H9 (cell line): ENCODE data around the gene FGF6. TPM values are rescaled to one million over a fixed set of nuclear protein-coding genes. Genes with fewer than 3 reads are reported as not detected.

ENCODE experiments used
- DNase-seq: peaks from one replicate; pipeline ENCODE4 v3.0.0-alpha.2; 2017
- H2AFZ ChIP-seq: one replicate; pipeline ENCODE4 v1.6.1; 2013; ENCODE audit warnings: mild to moderate bottlenecking, low read length, control low read depth, moderate library complexity
- H2AK5ac ChIP-seq: 2 replicates; pipeline ENCODE4 v1.6.1; 2013; ENCODE audit warnings: low read length, control low read depth, mixed read lengths; ENCODE audit not compliant: insufficient read length
- H2BK120ac ChIP-seq: one replicate; pipeline ENCODE4 v1.6.1; 2013; ENCODE audit warnings: low read depth, mild to moderate bottlenecking, low read length, control low read depth, inconsistent platforms; ENCODE audit not compliant: poor library complexity, severe bottlenecking
- H2BK12ac ChIP-seq: 2 replicates; pipeline ENCODE4 v1.6.1; 2013; ENCODE audit warnings: low read length, control low read depth, mixed read lengths, low read depth; ENCODE audit not compliant: insufficient read length
- H2BK15ac ChIP-seq: 2 replicates; pipeline ENCODE4 v1.6.1; 2013; ENCODE audit warnings: low read depth, low read length, control low read depth
- H2BK20ac ChIP-seq: one replicate; pipeline ENCODE4 v1.6.1; 2013; ENCODE audit warnings: low read depth, mild to moderate bottlenecking, low read length, control low read depth, inconsistent platforms; ENCODE audit not compliant: poor library complexity, severe bottlenecking
- H2BK5ac ChIP-seq: 2 replicates; pipeline ENCODE4 v1.6.1; 2013; ENCODE audit warnings: low read length, control low read depth, mixed read lengths; ENCODE audit not compliant: insufficient read length
- H3K14ac ChIP-seq: 2 replicates; pipeline ENCODE4 v1.6.1; 2013; ENCODE audit warnings: low read length, control low read depth; ENCODE audit not compliant: insufficient read depth
- H3K18ac ChIP-seq: 2 replicates; pipeline ENCODE4 v1.6.1; 2013; ENCODE audit warnings: low read depth, mild to moderate bottlenecking, mixed read lengths, low read length, control low read depth; ENCODE audit not compliant: insufficient read length
- H3K23ac ChIP-seq: 2 replicates; pipeline ENCODE4 v1.6.1; 2013; ENCODE audit warnings: low read length, control low read depth, mixed read lengths, low read depth; ENCODE audit not compliant: insufficient read length
- H3K23me2 ChIP-seq: 2 replicates; pipeline ENCODE4 v1.6.1; 2013; ENCODE audit warnings: low read depth, mild to moderate bottlenecking, mixed read lengths, low read length, control low read depth; ENCODE audit not compliant: insufficient read length, poor library complexity, severe bottlenecking
- H3K27ac ChIP-seq: 2 replicates; pipeline ENCODE4 v1.5.1; 2013; ENCODE audit warnings: low read length, control low read depth, mixed read lengths, low read depth; ENCODE audit not compliant: insufficient read length
- H3K27me3 ChIP-seq: 2 replicates; pipeline ENCODE4 v1.6.1; 2013; ENCODE audit warnings: low read length, control low read depth, inconsistent platforms; ENCODE audit not compliant: insufficient read depth
- H3K4ac ChIP-seq: 2 replicates; pipeline ENCODE4 v1.6.1; 2013; ENCODE audit warnings: low read depth, mild to moderate bottlenecking, control low read depth, inconsistent platforms, low read length, moderate library complexity
- H3K4me1 ChIP-seq: 2 replicates; pipeline ENCODE4 v1.6.1; 2013; ENCODE audit warnings: low read length, control low read depth, inconsistent platforms; ENCODE audit not compliant: insufficient read depth
- H3K4me2 ChIP-seq: 2 replicates; pipeline ENCODE4 v1.6.1; 2013; ENCODE audit warnings: low read length, control low read depth, mixed read lengths; ENCODE audit not compliant: insufficient read length, insufficient read depth
- H3K56ac ChIP-seq: 2 replicates; pipeline ENCODE4 v1.6.1; 2013; ENCODE audit warnings: low read depth, mild to moderate bottlenecking, mixed read lengths, low read length, control low read depth; ENCODE audit not compliant: insufficient read length
- H3K79me1 ChIP-seq: 2 replicates; pipeline ENCODE4 v1.6.1; 2013; ENCODE audit warnings: low read depth, mild to moderate bottlenecking, moderate library complexity, low read length, control low read depth, inconsistent platforms; ENCODE audit not compliant: insufficient read depth, poor library complexity, severe bottlenecking
- H3K79me2 ChIP-seq: 2 replicates; pipeline ENCODE4 v1.6.1; 2013; ENCODE audit warnings: low read length, control low read depth, inconsistent platforms; ENCODE audit not compliant: insufficient read depth
- H3K9ac ChIP-seq: 2 replicates; pipeline ENCODE4 v1.6.1; 2013; ENCODE audit warnings: low read length, control low read depth, mixed read lengths; ENCODE audit not compliant: insufficient read length; ENCODE audit errors: extremely low read depth
- H3K9me3 ChIP-seq: one replicate; pipeline ENCODE4 v1.6.1; 2013; ENCODE audit warnings: low read depth, low read length, inconsistent platforms; ENCODE audit not compliant: control insufficient read depth
- H3T11ph ChIP-seq: one replicate; pipeline ENCODE4 v1.6.1; 2013; ENCODE audit warnings: mild to moderate bottlenecking, low read length, control low read depth, inconsistent platforms
- H4K20me1 ChIP-seq: one replicate; pipeline ENCODE4 v1.6.1; 2013; ENCODE audit not compliant: control insufficient read depth, insufficient read length, insufficient read depth
- H4K5ac ChIP-seq: 2 replicates; pipeline ENCODE4 v1.6.1; 2013; ENCODE audit warnings: low read depth, mild to moderate bottlenecking, mixed read lengths, low read length, control low read depth; ENCODE audit not compliant: insufficient read length
- H4K8ac ChIP-seq: replicated peaks from 2 replicates; pipeline ENCODE4 v1.6.1; 2013; ENCODE audit warnings: low read length, control low read depth, mixed read lengths, low read depth; ENCODE audit not compliant: insufficient read length
- H4K91ac ChIP-seq: 2 replicates; pipeline ENCODE4 v1.6.1; 2013; ENCODE audit warnings: low read depth, mild to moderate bottlenecking, moderate library complexity, mixed read lengths, low read length, control low read depth; ENCODE audit not compliant: insufficient read length
- H3K27ac Mint-ChIP-seq, 3 experiments: 2 replicates in 2 of 3; 3 replicates in 1 of 3; pipeline ENCODE4 v1.8.0; 2020 to 2021; ENCODE audit warnings: mixed read lengths in 3 of 3, mild to moderate bottlenecking in 1 of 3, moderate library complexity in 1 of 3
- H3K27me3 Mint-ChIP-seq: 2 replicates; pipeline ENCODE4 v1.8.0; 2021; ENCODE audit warnings: low read depth, mild to moderate bottlenecking, moderate library complexity, mixed read lengths
- H3K36me3 Mint-ChIP-seq, 3 experiments: 2 replicates in 2 of 3; 3 replicates in 1 of 3; pipeline ENCODE4 v1.8.0; 2020 to 2021; ENCODE audit warnings: low read depth in 3 of 3, mixed read lengths in 3 of 3; ENCODE audit not compliant: insufficient read depth in 1 of 3
- H3K4me1 Mint-ChIP-seq, 2 experiments: 2 replicates each; pipeline ENCODE4 v1.8.0; 2020; ENCODE audit warnings: mixed read lengths in 2 of 2
- H3K4me3 Mint-ChIP-seq, 2 experiments: 2 replicates in 1 of 2; 3 replicates in 1 of 2; pipeline ENCODE4 v1.8.0; 2020 to 2021; ENCODE audit warnings: mild to moderate bottlenecking in 2 of 2, mixed read lengths in 2 of 2, moderate library complexity in 1 of 2
- H3K9me3 Mint-ChIP-seq, 2 experiments: 2 replicates in 1 of 2; 3 replicates in 1 of 2; pipeline ENCODE4 v1.8.0; 2020; ENCODE audit warnings: mild to moderate bottlenecking in 2 of 2, mixed read lengths in 2 of 2, moderate library complexity in 1 of 2
- WGBS: extraction: QIAGEN DNeasy Blood & Tissue Kit; methylation state at CpG from one replicate; pipeline ENCODE4 v1.1.7; 2013; ENCODE audit warnings: missing lambda C conversion rate, low lambda C conversion rate, mixed read lengths; ENCODE audit not compliant: insufficient read length; ENCODE audit errors: extremely low coverage; 5-methylcytosine and 5-hydroxymethylcytosine counted together
- total RNA-seq: library from RNA; stranded (reverse); gene quantifications from 2 replicates; pipeline ENCODE4 v1.2.1, GENCODE V29; 2021
- TF ChIP-seq, protein P1 (sequence below): fragments of 200-600 bp; sonication (generic); conservative IDR thresholded peaks from 3 replicates; pipeline ENCODE4 v1.8.0; 2021; ENCODE audit warnings: antibody characterized with exemption, mild to moderate bottlenecking

Gene FGF6
- total RNA-seq, 1 experiment from 2014 or later = not detected

DNA sequence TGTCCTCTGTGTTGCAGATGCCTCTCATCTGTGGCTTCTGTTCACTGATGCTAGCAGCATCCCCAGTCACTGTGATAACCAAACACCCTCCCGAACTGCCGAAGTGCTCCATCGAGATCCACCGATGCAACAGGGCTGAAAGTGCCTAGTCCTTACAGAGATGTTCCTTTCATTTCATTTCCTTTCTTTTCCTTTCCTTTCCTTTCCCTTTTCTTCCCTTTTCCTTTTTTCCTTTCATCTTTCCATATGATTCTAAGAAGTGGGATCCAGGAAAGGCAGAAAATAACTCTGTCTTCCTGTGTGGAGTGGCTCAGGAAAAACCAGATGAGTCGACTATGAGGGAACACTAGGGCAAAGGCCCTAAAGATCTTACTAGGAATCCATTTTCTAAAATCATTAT is 26.7 kb downstream of the FGF6 start:
- H3K4me3 Mint-ChIP-seq = no peak overlapping the region
- no peak overlapping the region for H4K91ac ChIP-seq
- no peaks in the 10 kb centered on the region for H3K9me3 ChIP-seq
- no peak overlapping the region for H2AK5ac ChIP-seq
- H3K23ac ChIP-seq = no peak overlapping the region
- H4K20me1 ChIP-seq = peaks cover 2% of the 10 kb centered on the region
- H4K8ac ChIP-seq = no peak overlapping the region
- H2BK120ac ChIP-seq = no peak overlapping the region
- H3K27ac ChIP-seq = no peak overlapping the region
- no peaks in the 10 kb centered on the region for H3K27me3 ChIP-seq
- H2BK12ac ChIP-seq = no peak overlapping the region
- no peaks in the 10 kb centered on the region for H3K23me2 ChIP-seq
- peaks cover 5 to 11% of the 10 kb centered on the region in 2 experiments for H3K4me1 Mint-ChIP-seq
- H3K36me3 Mint-ChIP-seq = no peaks in the 10 kb centered on the region
- H3K27ac Mint-ChIP-seq = no peak overlapping the region
- H2BK20ac ChIP-seq = no peak overlapping the region
- H2BK5ac ChIP-seq = no peak overlapping the region
- H3K79me1 ChIP-seq = no peaks in the 10 kb centered on the region
- H3K4me2 ChIP-seq = no peak overlapping the region
- H3K4ac ChIP-seq = no peak overlapping the region
- H3K79me2 ChIP-seq = no peaks in the 10 kb centered on the region
- H3K18ac ChIP-seq = no peak overlapping the region
- no peak overlapping the region for H2BK15ac ChIP-seq
- TF ChIP-seq, protein P1, sequence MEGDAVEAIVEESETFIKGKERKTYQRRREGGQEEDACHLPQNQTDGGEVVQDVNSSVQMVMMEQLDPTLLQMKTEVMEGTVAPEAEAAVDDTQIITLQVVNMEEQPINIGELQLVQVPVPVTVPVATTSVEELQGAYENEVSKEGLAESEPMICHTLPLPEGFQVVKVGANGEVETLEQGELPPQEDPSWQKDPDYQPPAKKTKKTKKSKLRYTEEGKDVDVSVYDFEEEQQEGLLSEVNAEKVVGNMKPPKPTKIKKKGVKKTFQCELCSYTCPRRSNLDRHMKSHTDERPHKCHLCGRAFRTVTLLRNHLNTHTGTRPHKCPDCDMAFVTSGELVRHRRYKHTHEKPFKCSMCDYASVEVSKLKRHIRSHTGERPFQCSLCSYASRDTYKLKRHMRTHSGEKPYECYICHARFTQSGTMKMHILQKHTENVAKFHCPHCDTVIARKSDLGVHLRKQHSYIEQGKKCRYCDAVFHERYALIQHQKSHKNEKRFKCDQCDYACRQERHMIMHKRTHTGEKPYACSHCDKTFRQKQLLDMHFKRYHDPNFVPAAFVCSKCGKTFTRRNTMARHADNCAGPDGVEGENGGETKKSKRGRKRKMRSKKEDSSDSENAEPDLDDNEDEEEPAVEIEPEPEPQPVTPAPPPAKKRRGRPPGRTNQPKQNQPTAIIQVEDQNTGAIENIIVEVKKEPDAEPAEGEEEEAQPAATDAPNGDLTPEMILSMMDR = no peak
- no CpG with 5 or more reads among the region's 5 CpGs for WGBS
- no peak for DNase-seq
- H4K5ac ChIP-seq = no peak overlapping the region
- no peak overlapping the region for H3K9ac ChIP-seq
- no peak overlapping the region for H3T11ph ChIP-seq
- H3K4me1 ChIP-seq = no peaks in the 10 kb centered on the region
- no peak overlapping the region for H2AFZ ChIP-seq
- H3K56ac ChIP-seq = no peak overlapping the region
- H3K14ac ChIP-seq = no peak overlapping the region
- H3K27me3 Mint-ChIP-seq = peaks cover 7% of the 10 kb centered on the region
- H3K9me3 Mint-ChIP-seq = no peaks in the 10 kb centered on the region
